Ecto neural progenitor cell (in vitro differentiated cells): ENCODE results near the gene DPM2.

ENCODE experiments used
- DNase-seq: peaks from one replicate; pipeline ENCODE4 v3.0.0-alpha.2; 2018; ENCODE audit warnings: low spot score

DPM2 gene

GRCh38 chr9:127937388-127938297, at the start of gene DPM2:
DPM2 (minus strand) TSS chr9:127937854; CDS start chr9:127937820, 34 bp downstream.
- peak; percentile 84 for DNase-seq

- DNase-seq = no peak
Measured at GRCh38 chr9:127987103-127987614, 49.5 kb upstream of the DPM2 start.

- DNase-seq = no peak
Measured at GRCh38 chr9:127985011-127985410, 47.4 kb upstream of the DPM2 start.

GRCh38 chr9:127983847-127984289, 46.2 kb upstream of the DPM2 start:
- DNase-seq = peak; percentile 28

GRCh38 chr9:127982912-127983311, 45.3 kb upstream of the DPM2 start:
- DNase-seq = peak; percentile 38

GRCh38 chr9:127981559-127982121, 44.0 kb upstream of the DPM2 start:
- DNase-seq = no peak

GRCh38 chr9:127980706-127981558, 43.3 kb upstream of the DPM2 start, which contains the start of gene EEIG1:
EEIG1 (minus strand) TSS chr9:127980989; CDS start chr9:127980137, 852 bp downstream.
- peak; percentile 99 for DNase-seq

- DNase-seq = peak; percentile 78
Measured at GRCh38 chr9:127980060-127980705, 42.5 kb upstream of the DPM2 start.

- peak; percentile 68 for DNase-seq
Measured at GRCh38 chr9:127979333-127980059, 41.8 kb upstream of the DPM2 start.

GRCh38 chr9:127979015-127979332, 41.3 kb upstream of the DPM2 start:
- no peak for DNase-seq

- DNase-seq = peak; percentile 80
Measured at GRCh38 chr9:127977884-127978647, 40.4 kb upstream of the DPM2 start.

- DNase-seq = peak; percentile 46
Measured at GRCh38 chr9:127977009-127977883, 39.6 kb upstream of the DPM2 start.

- DNase-seq = peak; percentile 39
Measured at GRCh38 chr9:127976498-127976897, 38.8 kb upstream of the DPM2 start.

- peak; percentile 32 for DNase-seq
Measured at GRCh38 chr9:127975376-127976315, 38.0 kb upstream of the DPM2 start.

GRCh38 chr9:127974769-127975261, 37.2 kb upstream of the DPM2 start:
- DNase-seq = peak; percentile 46

GRCh38 chr9:127974001-127974768, 36.5 kb upstream of the DPM2 start:
- DNase-seq = peak; percentile 32
